ENCODE results near the gene LYPD6B. TPM values are rescaled to one million over a fixed set of nuclear protein-coding genes. Genes with fewer than 3 reads are reported as not detected.

The LYPD6B gene
- total RNA-seq, 1 experiment from 2014 or later = 6.1 TPM

DNA sequence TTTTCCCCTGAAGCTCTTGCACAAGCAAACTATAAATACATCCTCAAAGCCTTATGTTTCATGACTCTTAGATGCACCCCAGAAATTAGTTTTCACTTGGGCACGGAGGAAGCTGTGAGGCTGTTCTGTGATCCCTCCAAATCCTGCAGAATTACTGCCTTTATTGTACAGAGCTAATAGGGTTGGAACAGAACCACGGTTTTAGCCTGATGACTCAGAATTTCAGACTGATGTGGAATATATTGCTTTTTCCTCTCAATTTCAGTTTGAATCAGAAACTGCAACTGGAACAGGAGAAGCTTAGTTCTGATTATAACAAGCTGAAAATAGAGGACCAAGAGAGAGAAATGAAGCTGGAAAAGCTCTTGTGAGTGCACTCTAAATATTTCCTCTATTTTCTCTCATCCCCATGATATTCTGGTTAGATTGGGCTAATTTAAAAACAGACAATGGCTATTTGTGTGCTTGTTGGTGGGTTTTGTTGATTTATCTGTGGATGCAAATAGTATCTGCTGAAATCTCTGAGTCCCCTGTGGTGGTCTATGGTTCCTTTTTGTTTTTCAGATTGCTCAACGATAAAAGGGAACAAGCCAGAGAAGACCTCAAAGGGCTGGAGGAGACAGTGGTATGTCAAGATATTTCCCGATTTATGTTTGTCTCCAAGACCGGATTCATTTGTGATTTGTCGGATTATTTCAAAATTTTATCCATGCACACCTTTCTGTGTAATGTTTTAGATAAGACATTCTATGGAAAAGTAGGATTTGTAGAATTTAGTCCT is 38.2 kb upstream of the LYPD6B start:
- H3K9ac ChIP-seq (ENCODE audit: low read length) = no peak overlapping the region
- H3K27me3 ChIP-seq (ENCODE audit: insufficient read depth, low read length) = no peaks in the 10 kb centered on the region
- H3K9me3 ChIP-seq (ENCODE audit: control insufficient read depth in 1 of 2, insufficient read depth in 1 of 2, low read depth in 1 of 2, low read length in 2 of 2) = no peaks in the 10 kb centered on the region
- no peak overlapping the region for H2AFZ ChIP-seq (ENCODE audit: low read depth, low read length, poor library complexity, severe bottlenecking)
- BruUV-seq (replicated peaks) = no TSS peak
- intact Hi-C loops (cut with micrococcal nuclease) = no loop called here
- no peaks in the 10 kb centered on the region for H3K4me1 ChIP-seq (ENCODE audit: control insufficient read depth in 1 of 2, insufficient read depth in 2 of 2, low read length in 2 of 2)
- POLR2A ChIA-PET = no interaction called here
- no peaks in the 10 kb centered on the region for H3K9me2 ChIP-seq (ENCODE audit: insufficient read depth)
- H3K4me2 ChIP-seq (ENCODE audit: low read length) = no peak overlapping the region
- TF ChIP-seq ZNF274 (IDR thresholded peaks at IDR 0.05; ENCODE audit: low read depth, low read length) = no peak
- no peak for TF ChIP-seq RAD21 (IDR thresholded peaks at IDR 0.05; ENCODE audit: low read depth)
- TF ChIP-seq MAX (IDR thresholded peaks at IDR 0.05) = no peak
- H3K79me2 ChIP-seq (ENCODE audit: insufficient read depth, low read length) = no peaks in the 10 kb centered on the region
- no peaks in the 10 kb centered on the region for H4K20me1 ChIP-seq (ENCODE audit: insufficient read depth)
- CTCF ChIA-PET = no interaction called here
- no peak overlapping the region for H3K27ac ChIP-seq (ENCODE audit: low read depth, low read length)
- no peak for DNase-seq (ENCODE audit: low read depth, low spot score)
- no peak for ATAC-seq
- RAD21 ChIA-PET (ENCODE audit: low non-redundant PET in 1 of 2, low total read pairs in 2 of 2, uncharacterized antibody in 2 of 2, unreplicated experiment in 2 of 2) = no interaction called here
- H3K4me3 ChIP-seq (replicated peaks in 1 of 2; ENCODE audit: low read depth in 1 of 2, low read length in 2 of 2) = no peak overlapping the region
- H3K36me3 ChIP-seq (ENCODE audit: control insufficient read depth in 1 of 2, insufficient read depth in 2 of 2, low read length in 2 of 2) = no peaks in the 10 kb centered on the region

GRCh38 chr2:149001496-149001895 is 37.0 kb upstream of the LYPD6B start:
- Histone ChIP-seq H3K79me2 (ENCODE audit: insufficient read depth, low read length) (no peaks in the 10 kb centered on the region), H3K4me3 (replicated peaks in 1 of 2; ENCODE audit: low read depth in 1 of 2, low read length in 2 of 2) (no peak overlapping the region), H4K20me1 (ENCODE audit: insufficient read depth) (no peaks in the 10 kb centered on the region), H3K4me1 (ENCODE audit: control insufficient read depth in 1 of 2, insufficient read depth in 2 of 2, low read length in 2 of 2) (no peaks in the 10 kb centered on the region), H3K27me3 (ENCODE audit: insufficient read depth, low read length) (no peaks in the 10 kb centered on the region), H3K9ac (ENCODE audit: low read length) (no peak overlapping the region), H2AFZ (ENCODE audit: low read depth, low read length, poor library complexity, severe bottlenecking) (no peak overlapping the region), H3K9me3 (ENCODE audit: control insufficient read depth in 1 of 2, insufficient read depth in 1 of 2, low read depth in 1 of 2, low read length in 2 of 2) (no peaks in the 10 kb centered on the region), H3K4me2 (ENCODE audit: low read length) (no peak overlapping the region), H3K9me2 (ENCODE audit: insufficient read depth) (no peaks in the 10 kb centered on the region), H3K27ac (ENCODE audit: low read depth, low read length) (no peak overlapping the region), H3K36me3 (ENCODE audit: control insufficient read depth in 1 of 2, insufficient read depth in 2 of 2, low read length in 2 of 2) (no peaks in the 10 kb centered on the region)
- CTCF ChIA-PET = no interaction called here
- RAD21 ChIA-PET (ENCODE audit: low non-redundant PET in 1 of 2, low total read pairs in 2 of 2, uncharacterized antibody in 2 of 2, unreplicated experiment in 2 of 2) = no interaction called here
- ATAC-seq = no peak
- POLR2A ChIA-PET = no interaction called here
- no TSS peak for BruUV-seq (replicated peaks)
- TF ChIP-seq YY1 (IDR thresholded peaks at IDR 0.05; ENCODE audit: extremely low read depth, insufficient replicate concordance, low read depth, low read length) (no peak), POLR2AphosphoS5 (IDR thresholded peaks at IDR 0.05; ENCODE audit: low read depth, low read length) (no peak), CEBPB (IDR thresholded peaks at IDR 0.05; ENCODE audit: low read depth) (no peak), JUND (IDR thresholded peaks at IDR 0.05) (no peak), EZH2phosphoT487 (IDR thresholded peaks at IDR 0.05; ENCODE audit: borderline replicate concordance) (no peak), ZFX (IDR thresholded peaks at IDR 0.05) (no peak), EZH2 (IDR thresholded peaks at IDR 0.05) (no peak), SIN3A (IDR thresholded peaks at IDR 0.05; ENCODE audit: low read depth) (no peak), EGR1 (IDR thresholded peaks at IDR 0.05; ENCODE audit: low read depth) (no peak), ELF1 (IDR thresholded peaks at IDR 0.05; ENCODE audit: borderline replicate concordance, low read depth) (no peak), SP1 (IDR thresholded peaks at IDR 0.05; ENCODE audit: low read depth) (no peak), MAX (IDR thresholded peaks at IDR 0.05) (no peak), FOSL1 (IDR thresholded peaks at IDR 0.05; ENCODE audit: low read depth) (no peak), CBX3 (IDR thresholded peaks at IDR 0.05; ENCODE audit: low read depth) (no peak)
- TF ChIP-seq, protein P1, sequence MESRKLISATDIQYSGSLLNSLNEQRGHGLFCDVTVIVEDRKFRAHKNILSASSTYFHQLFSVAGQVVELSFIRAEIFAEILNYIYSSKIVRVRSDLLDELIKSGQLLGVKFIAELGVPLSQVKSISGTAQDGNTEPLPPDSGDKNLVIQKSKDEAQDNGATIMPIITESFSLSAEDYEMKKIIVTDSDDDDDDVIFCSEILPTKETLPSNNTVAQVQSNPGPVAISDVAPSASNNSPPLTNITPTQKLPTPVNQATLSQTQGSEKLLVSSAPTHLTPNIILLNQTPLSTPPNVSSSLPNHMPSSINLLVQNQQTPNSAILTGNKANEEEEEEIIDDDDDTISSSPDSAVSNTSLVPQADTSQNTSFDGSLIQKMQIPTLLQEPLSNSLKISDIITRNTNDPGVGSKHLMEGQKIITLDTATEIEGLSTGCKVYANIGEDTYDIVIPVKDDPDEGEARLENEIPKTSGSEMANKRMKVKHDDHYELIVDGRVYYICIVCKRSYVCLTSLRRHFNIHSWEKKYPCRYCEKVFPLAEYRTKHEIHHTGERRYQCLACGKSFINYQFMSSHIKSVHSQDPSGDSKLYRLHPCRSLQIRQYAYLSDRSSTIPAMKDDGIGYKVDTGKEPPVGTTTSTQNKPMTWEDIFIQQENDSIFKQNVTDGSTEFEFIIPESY (IDR thresholded peaks at IDR 0.05; ENCODE audit: extremely low read depth, insufficient replicate concordance, low read length) = no peak
- intact Hi-C loops (cut with micrococcal nuclease) = no loop called here
- no peak for DNase-seq (ENCODE audit: low read depth, low spot score)
